Measurements from ENCODE around the gene SNX10.

GRCh38 chr7:26348234-26348851, 56.7 kb downstream of the SNX10 start:
- no peak for TF ChIP-seq EP300 (IDR thresholded peaks at IDR 0.05; ENCODE audit: borderline replicate concordance)
- TF ChIP-seq, protein P1, sequence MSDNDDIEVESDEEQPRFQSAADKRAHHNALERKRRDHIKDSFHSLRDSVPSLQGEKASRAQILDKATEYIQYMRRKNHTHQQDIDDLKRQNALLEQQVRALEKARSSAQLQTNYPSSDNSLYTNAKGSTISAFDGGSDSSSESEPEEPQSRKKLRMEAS (IDR thresholded peaks at IDR 0.05) = no peak

Measured in Ishikawa (cell line).